Measurements from ENCODE around the gene NUMB.
"Not testable (repeated sequence)": the region's sequence is repeated elsewhere in the genome, so short reads cannot be mapped to it uniquely, and the experiment has no call there.

NUMB gene

GRCh38 chr14:73312687-73313086, 145.7 kb downstream of the NUMB start:
- no peak for DNase-seq (ENCODE audit: low read depth)
- no peak overlapping the region for H3K4me3 ChIP-seq (ENCODE audit: low read depth, low read length)

GRCh38 chr14:73311708-73312030, 146.7 kb downstream of the NUMB start:
- no peak for DNase-seq (ENCODE audit: low read depth)
- no peak overlapping the region for H3K4me3 ChIP-seq (ENCODE audit: low read depth, low read length)

GRCh38 chr14:73309207-73309606, 149.1 kb downstream of the NUMB start:
- DNase-seq (ENCODE audit: low read depth); H3K4me3 ChIP-seq (ENCODE audit: low read depth, low read length): not testable (repeated sequence)

GRCh38 chr14:73307261-73307660, 151.1 kb downstream of the NUMB start:
- DNase-seq (ENCODE audit: low read depth), result no peak
- no peak overlapping the region for H3K4me3 ChIP-seq (ENCODE audit: low read depth, low read length)

GRCh38 chr14:73305499-73305898, 152.8 kb downstream of the NUMB start:
- no peak overlapping the region for H3K4me3 ChIP-seq (ENCODE audit: low read depth, low read length)
- no peak for DNase-seq (ENCODE audit: low read depth)

GRCh38 chr14:73295198-73295796, 163.0 kb downstream of the NUMB start:
- DNase-seq (ENCODE audit: low read depth), result no peak
- no peak overlapping the region for H3K4me3 ChIP-seq (ENCODE audit: low read depth, low read length)

GRCh38 chr14:73293782-73294781, 164.3 kb downstream of the NUMB start:
- no peak overlapping the region for H3K4me3 ChIP-seq (ENCODE audit: low read depth, low read length)
- no peak for DNase-seq (ENCODE audit: low read depth)

GRCh38 chr14:73290279-73290678, 168.1 kb downstream of the NUMB start:
- DNase-seq (ENCODE audit: low read depth), result no peak

GRCh38 chr14:73289729-73290128, 168.6 kb downstream of the NUMB start:
- DNase-seq (ENCODE audit: low read depth), result no peak
- H3K4me3 ChIP-seq (ENCODE audit: low read depth, low read length), result no peak overlapping the region

More at GRCh38 chr14:73290279-73290678, 168.1 kb downstream of the NUMB start:
- no peak overlapping the region for H3K4me3 ChIP-seq (ENCODE audit: low read depth, low read length)

GRCh38 chr14:73289308-73289707, 169.0 kb downstream of the NUMB start:
- DNase-seq (ENCODE audit: low read depth), result no peak
- no peak overlapping the region for H3K4me3 ChIP-seq (ENCODE audit: low read depth, low read length)

- DNase-seq (ENCODE audit: low read depth), result no peak
- H3K4me3 ChIP-seq (ENCODE audit: low read depth, low read length), result no peak overlapping the region
Observed at GRCh38 chr14:73287071-73287470, 171.3 kb downstream of the NUMB start.

GRCh38 chr14:73286598-73286997, 171.7 kb downstream of the NUMB start:
- DNase-seq (ENCODE audit: low read depth), result no peak
- H3K4me3 ChIP-seq (ENCODE audit: low read depth, low read length), result no peak overlapping the region

- no peak overlapping the region for H3K4me3 ChIP-seq (ENCODE audit: low read depth, low read length)
- no peak for DNase-seq (ENCODE audit: low read depth)
Observed at GRCh38 chr14:73285979-73286378, 172.4 kb downstream of the NUMB start.

GRCh38 chr14:73283608-73284379, 174.6 kb downstream of the NUMB start:
- DNase-seq (ENCODE audit: low read depth), result no peak
- H3K4me3 ChIP-seq (ENCODE audit: low read depth, low read length), result no peak overlapping the region

- DNase-seq (ENCODE audit: low read depth), result no peak
- no peak overlapping the region for H3K4me3 ChIP-seq (ENCODE audit: low read depth, low read length)
Observed at GRCh38 chr14:73280903-73281302, 177.4 kb downstream of the NUMB start.

GRCh38 chr14:73277376-73277775, 181.0 kb downstream of the NUMB start:
- DNase-seq (ENCODE audit: low read depth), result no peak

GRCh38 chr14:73276836-73277235, 181.5 kb downstream of the NUMB start:
- no peak for DNase-seq (ENCODE audit: low read depth)
- no peak overlapping the region for H3K4me3 ChIP-seq (ENCODE audit: low read depth, low read length)

More at GRCh38 chr14:73277376-73277775, 181.0 kb downstream of the NUMB start:
- no peak overlapping the region for H3K4me3 ChIP-seq (ENCODE audit: low read depth, low read length)

GRCh38 chr14:73273799-73274198, 184.5 kb downstream of the NUMB start:
- no peak overlapping the region for H3K4me3 ChIP-seq (ENCODE audit: low read depth, low read length)
- no peak for DNase-seq (ENCODE audit: low read depth)

- DNase-seq (ENCODE audit: low read depth), result no peak
- no peak overlapping the region for H3K4me3 ChIP-seq (ENCODE audit: low read depth, low read length)
Observed at GRCh38 chr14:73272393-73272792, 186.0 kb downstream of the NUMB start.
